ENCODE data around the gene TRERF1. TPM values are rescaled to one million over a fixed set of nuclear protein-coding genes. Genes with fewer than 3 reads are reported as not detected.
A peak's percentile ranks its signal among the peaks of the same experiment; 100 is the strongest.

Gene TRERF1
- total RNA-seq, 1 donor from 2014 or later: 3.8 TPM

GRCh38 chr6:42177514-42178364 is 274.0 kb downstream of the TRERF1 start:
- DNase-seq (no peak), ATAC-seq (peak; percentile 13)
- Histone ChIP-seq H3K4me3 (no peak overlapping the region), H3K9me3 (no peaks in the 10 kb centered on the region), H3K36me3 (no peaks in the 10 kb centered on the region), H3K27ac (no peak overlapping the region), H3K4me1 (no peaks in the 10 kb centered on the region), H3K27me3 (no peaks in the 10 kb centered on the region)
- TF ChIP-seq CTCF (IDR thresholded peaks at IDR 0.05): no peak
- intact Hi-C loops (cut with DNase I): no loop called here

GRCh38 chr6:42176981-42177380 is 274.7 kb downstream of the TRERF1 start:
- H3K27me3 ChIP-seq: no peaks in the 10 kb centered on the region
- no peaks in the 10 kb centered on the region for H3K36me3 ChIP-seq
- no peak overlapping the region for H3K27ac ChIP-seq

GRCh38 chr6:42175860-42176259 is 275.9 kb downstream of the TRERF1 start:
- H3K9me3 ChIP-seq: no peaks in the 10 kb centered on the region
- ATAC-seq (no peak), DNase-seq (no peak)
- no peaks in the 10 kb centered on the region for H3K27me3 ChIP-seq
- intact Hi-C loops (cut with DNase I): no loop called here
- no peak for TF ChIP-seq CTCF (IDR thresholded peaks at IDR 0.05)
- no peaks in the 10 kb centered on the region for H3K36me3 ChIP-seq
- H3K4me3 ChIP-seq: no peak overlapping the region
- H3K4me1 ChIP-seq: no peaks in the 10 kb centered on the region
- H3K27ac ChIP-seq: no peak overlapping the region

More at GRCh38 chr6:42176981-42177380, 274.7 kb downstream of the TRERF1 start:
- Histone ChIP-seq H3K4me1 (no peaks in the 10 kb centered on the region), H3K9me3 (no peaks in the 10 kb centered on the region), H3K4me3 (no peak overlapping the region)
- no peak for DNase-seq
- no peak for TF ChIP-seq CTCF (IDR thresholded peaks at IDR 0.05)
- no peak for ATAC-seq
- intact Hi-C loops (cut with DNase I): no loop called here

Other genes starting within 250 kb of the TRERF1 start
- gene MRPS10, start 234.1 kb downstream of the TRERF1 start, total RNA-seq: 24.8 TPM
- 36.6 TPM for gene UBR2, start 112.1 kb upstream of the TRERF1 start, total RNA-seq

Data from upper lobe of right lung (tissue), 1 donor.